GM18907 (cell line): ENCODE results near the gene AUTS2.

Experiments used
- ATAC-seq: cut with Tn5 transposase; IDR thresholded peaks from one replicate; pipeline ENCODE4 v1.9.1; 2021; ENCODE audit warnings: mild to moderate bottlenecking, moderate library complexity; ENCODE audit not compliant: unreplicated experiment

AUTS2 gene

GRCh38 chr7:69682518-69682917 is 84.2 kb downstream of the AUTS2 start:
- ATAC-seq: no peak

- ATAC-seq: no peak
Observed at GRCh38 chr7:69683002-69683401, 84.7 kb downstream of the AUTS2 start.

GRCh38 chr7:69684369-69685292 is 86.4 kb downstream of the AUTS2 start:
- peak; percentile 26 for ATAC-seq

GRCh38 chr7:69685293-69685631 is 87.0 kb downstream of the AUTS2 start:
- ATAC-seq: peak; percentile 54

GRCh38 chr7:69686366-69686765 is 88.1 kb downstream of the AUTS2 start:
- no peak for ATAC-seq

GRCh38 chr7:69687739-69688433 is 89.6 kb downstream of the AUTS2 start:
- no peak for ATAC-seq

- ATAC-seq: no peak
Observed at GRCh38 chr7:69690329-69690728, 92.1 kb downstream of the AUTS2 start.

GRCh38 chr7:69691327-69691726 is 93.1 kb downstream of the AUTS2 start:
- no peak for ATAC-seq

GRCh38 chr7:69691734-69692133 is 93.5 kb downstream of the AUTS2 start:
- no peak for ATAC-seq

- no peak for ATAC-seq
Observed at GRCh38 chr7:69692611-69693010, 94.3 kb downstream of the AUTS2 start.

GRCh38 chr7:69693042-69693441 is 94.8 kb downstream of the AUTS2 start:
- no peak for ATAC-seq

GRCh38 chr7:69696054-69696591 is 97.8 kb downstream of the AUTS2 start:
- ATAC-seq: peak; percentile 86

- ATAC-seq: no peak
Observed at GRCh38 chr7:69696686-69697685, 98.7 kb downstream of the AUTS2 start.

GRCh38 chr7:69698109-69698825 is 100.0 kb downstream of the AUTS2 start:
- ATAC-seq: peak; percentile 28

- no peak for ATAC-seq
Observed at GRCh38 chr7:69699931-69700330, 101.7 kb downstream of the AUTS2 start.

- ATAC-seq: no peak
Observed at GRCh38 chr7:69700331-69700730, 102.1 kb downstream of the AUTS2 start.

GRCh38 chr7:69701288-69701687 is 103.0 kb downstream of the AUTS2 start:
- no peak for ATAC-seq

- ATAC-seq: no peak
Observed at GRCh38 chr7:69702357-69702756, 104.1 kb downstream of the AUTS2 start.

GRCh38 chr7:69703099-69703498 is 104.8 kb downstream of the AUTS2 start:
- ATAC-seq: no peak

- no peak for ATAC-seq
Observed at GRCh38 chr7:69706070-69706469, 107.8 kb downstream of the AUTS2 start.
